Right lung (tissue), 5 donors: ENCODE data around the gene AQR. TPM values are rescaled to one million over a fixed set of nuclear protein-coding genes. Genes with fewer than 3 reads are reported as not detected.
A peak's percentile ranks its signal among the peaks of the same experiment; 100 is the strongest.

Source experiments
- DNase-seq, 2 donors: peaks; one replicate each; pipeline ENCODE4 v3.0.0-alpha.2; 2013
- polyA plus RNA-seq, 5 donors: library from polyadenylated mRNA; unstranded; fragments of 120-200 nt; gene quantifications; one replicate each; pipeline versions ENCODE4 v1.2.1 to v1.2.3, GENCODE V29; 2013; ENCODE audit warnings: inconsistent platforms in 1 of 5, low replicate concordance in 1 of 5; ENCODE audit not compliant: insufficient read length in 5 of 5, insufficient read depth in 1 of 5

AQR gene
- polyA plus RNA-seq, 5 donors, result 35.2 to 53.4 (median 45.5) TPM

- DNase-seq, result no peak
Measured at GRCh38 chr15:34883633-34884032, 85.9 kb downstream of the AQR start.

GRCh38 chr15:34883042-34883441 is 86.5 kb downstream of the AQR start:
- DNase-seq, result no peak

- DNase-seq, result no peak
Measured at GRCh38 chr15:34879107-34879506, 90.4 kb downstream of the AQR start.

- no peak for DNase-seq
Measured at GRCh38 chr15:34876640-34877039, 92.9 kb downstream of the AQR start.

- no peak for DNase-seq
Measured at GRCh38 chr15:34869110-34869509, 100.4 kb downstream of the AQR start.

- no peak for DNase-seq
Measured at GRCh38 chr15:34865531-34865930, 104.0 kb downstream of the AQR start.

GRCh38 chr15:34861214-34861613 is 108.3 kb downstream of the AQR start:
- DNase-seq, result no peak

- no peak for DNase-seq
Measured at GRCh38 chr15:34855893-34856292, 113.6 kb downstream of the AQR start.

GRCh38 chr15:34855413-34855812 is 114.1 kb downstream of the AQR start:
- DNase-seq, result peak; percentile 52 to 63

GRCh38 chr15:34854232-34854631 is 115.3 kb downstream of the AQR start:
- no peak for DNase-seq

GRCh38 chr15:34853001-34853758 is 116.4 kb downstream of the AQR start:
- peak; percentile 86 to 88 for DNase-seq

- no peak for DNase-seq
Measured at GRCh38 chr15:34851751-34852150, 117.8 kb downstream of the AQR start.

- no peak for DNase-seq
Measured at GRCh38 chr15:34851007-34851406, 118.5 kb downstream of the AQR start.

GRCh38 chr15:34850121-34850520 is 119.4 kb downstream of the AQR start:
- no peak for DNase-seq

GRCh38 chr15:34849364-34849959 is 120.1 kb downstream of the AQR start:
- DNase-seq, result no peak

GRCh38 chr15:34847598-34847997 is 121.9 kb downstream of the AQR start:
- DNase-seq, result no peak

- DNase-seq, result no peak
Measured at GRCh38 chr15:34841262-34841725, 128.2 kb downstream of the AQR start.

- no peak for DNase-seq
Measured at GRCh38 chr15:34838282-34838681, 131.3 kb downstream of the AQR start.

GRCh38 chr15:34837246-34838016 is 132.1 kb downstream of the AQR start:
- DNase-seq, result no peak

- DNase-seq, result no peak
Measured at GRCh38 chr15:34828145-34828911, 141.2 kb downstream of the AQR start.

- DNase-seq, result no peak
Measured at GRCh38 chr15:34821831-34822230, 147.7 kb downstream of the AQR start.

- no peak for DNase-seq
Measured at GRCh38 chr15:34820110-34820509, 149.4 kb downstream of the AQR start.
